Liver (tissue), 9 donors: ENCODE measurements around the gene WIZ. TPM values are rescaled to one million over a fixed set of nuclear protein-coding genes. Genes with fewer than 3 reads are reported as not detected.
"Not testable (repeated sequence)": the region's sequence is repeated elsewhere in the genome, so short reads cannot be mapped to it uniquely, and the experiment has no call there.

ENCODE experiments used
- DNase-seq: peaks from one replicate; pipeline ENCODE4 v3.0.0-alpha.2; 2017; ENCODE audit warnings: low spot score
- H3K27ac ChIP-seq, 2 donors: one replicate each; pipeline ENCODE4 v1.7.0; 2013; ENCODE audit warnings: inconsistent platforms in 2 of 2, low read length in 2 of 2, control low read depth in 1 of 2, low read depth in 1 of 2, mild to moderate bottlenecking in 1 of 2
- H3K27me3 ChIP-seq, 4 donors: one replicate each; pipeline versions ENCODE4 v1.6.1 to v1.7.0; 2013; ENCODE audit warnings: low read length in 3 of 4, inconsistent platforms in 1 of 4, mild to moderate bottlenecking in 1 of 4, moderate library complexity in 1 of 4; ENCODE audit not compliant: control insufficient read depth in 4 of 4, insufficient read depth in 4 of 4
- H3K36me3 ChIP-seq, 4 donors: one replicate each; pipeline versions ENCODE4 v1.6.1 to v1.7.0; 2013; ENCODE audit warnings: low read length in 3 of 4, mild to moderate bottlenecking in 3 of 4, low read depth in 1 of 4, moderate library complexity in 1 of 4; ENCODE audit not compliant: control insufficient read depth in 4 of 4, insufficient read depth in 3 of 4
- H3K4me1 ChIP-seq, 4 donors: one replicate each; pipeline versions ENCODE4 v1.6.1 to v1.7.0; 2013; ENCODE audit warnings: low read length in 3 of 4, mild to moderate bottlenecking in 3 of 4, moderate library complexity in 1 of 4; ENCODE audit not compliant: control insufficient read depth in 4 of 4, insufficient read depth in 4 of 4
- H3K4me3 ChIP-seq, 3 donors: one replicate each; pipeline versions ENCODE4 v1.6.1 to v1.7.0; 2013; ENCODE audit warnings: low read length in 3 of 3, control low read depth in 1 of 3, low read depth in 1 of 3, mild to moderate bottlenecking in 1 of 3
- H3K9ac ChIP-seq, 2 donors: one replicate each; pipeline ENCODE4 v1.7.0; 2013; ENCODE audit warnings: low read length in 2 of 2, mild to moderate bottlenecking in 2 of 2, moderate library complexity in 2 of 2, control low read depth in 1 of 2, low read depth in 1 of 2
- H3K9me3 ChIP-seq, 4 donors: one replicate each; pipeline versions ENCODE4 v1.6.1 to v1.7.0; 2013; ENCODE audit warnings: low read length in 3 of 4; ENCODE audit not compliant: control insufficient read depth in 4 of 4
- FOXA1 ChIP-seq: IDR thresholded peaks from 2 replicates; pipeline ENCODE4 v1.6.1; 2016; ENCODE audit warnings: antibody characterized with exemption
- FOXA2 ChIP-seq: IDR thresholded peaks from 2 replicates; pipeline ENCODE4 v1.6.1; 2016; ENCODE audit warnings: antibody characterized with exemption
- GABPA ChIP-seq, 2 donors: IDR thresholded peaks in 1 of 2; conservative IDR thresholded peaks in 1 of 2; 2 replicates each; pipeline ENCODE4 v1.6.1; 2016; ENCODE audit warnings: antibody characterized with exemption in 2 of 2, mild to moderate bottlenecking in 1 of 2, moderate library complexity in 1 of 2
- HNF4A ChIP-seq, 2 donors: conservative IDR thresholded peaks; 2 replicates each; pipeline ENCODE4 v1.6.1; 2016; ENCODE audit warnings: antibody characterized with exemption in 2 of 2, mild to moderate bottlenecking in 2 of 2
- HNF4G ChIP-seq: IDR thresholded peaks from 2 replicates; pipeline ENCODE4 v1.6.1; 2016; ENCODE audit warnings: antibody characterized with exemption
- JUND ChIP-seq, 2 donors: IDR thresholded peaks; 2 replicates each; pipeline ENCODE4 v1.6.1; 2016; ENCODE audit warnings: antibody characterized with exemption in 2 of 2
- NR2F2 ChIP-seq: IDR thresholded peaks from 2 replicates; pipeline ENCODE4 v1.6.1; 2016; ENCODE audit warnings: antibody characterized with exemption
- RAD21 ChIP-seq, 2 donors: IDR thresholded peaks; 2 replicates each; pipeline ENCODE4 v1.6.1; 2016; ENCODE audit warnings: antibody characterized with exemption in 2 of 2, mild to moderate bottlenecking in 2 of 2
- REST ChIP-seq: IDR thresholded peaks from 2 replicates; pipeline ENCODE4 v1.6.1; 2016; ENCODE audit warnings: antibody characterized with exemption, mild to moderate bottlenecking
- RXRA ChIP-seq, 2 donors: IDR thresholded peaks; 2 replicates each; pipeline ENCODE4 v1.6.1; 2017 to 2018; ENCODE audit warnings: antibody characterized with exemption in 2 of 2, mild to moderate bottlenecking in 1 of 2
- TAF1 ChIP-seq: conservative IDR thresholded peaks from 2 replicates; pipeline ENCODE4 v1.6.1; 2016; ENCODE audit warnings: antibody characterized with exemption, mild to moderate bottlenecking
- ZBTB33 ChIP-seq: IDR thresholded peaks from 2 replicates; pipeline ENCODE4 v1.6.1; 2016; ENCODE audit warnings: antibody characterized with exemption
- WGBS: extraction: QIAGEN DNeasy Blood & Tissue Kit; methylation state at CpG from one replicate; pipeline ENCODE4 v1.1.7; 2013; 5-methylcytosine and 5-hydroxymethylcytosine counted together
- polyA plus RNA-seq, 2 donors: library from polyadenylated mRNA; stranded (reverse) in 1 of 2; unstranded in 1 of 2; fragments of 200-250 nt in 1 of 2; fragments of >200 nt in 1 of 2; fragmentation: Nextera tagmentation in 1 of 2; extraction: Ambion mirVana in 1 of 2; gene quantifications; one replicate each; pipeline versions ENCODE4 v1.2.1 to v1.2.3, GENCODE V29; 2013 to 2015
- total RNA-seq, 2 donors: library from RNA; depleted of rRNA; stranded (reverse); fragments of >200 nt; gene quantifications; one replicate each; pipeline ENCODE4 v1.2.3, GENCODE V29; 2014
- TF ChIP-seq, protein P1 (sequence below): fragments of 150-350 bp; IDR thresholded peaks from 2 replicates; pipeline ENCODE4 v1.5.1; 2017; ENCODE audit warnings: improper control_type of control experiment, low read depth, low read length; ENCODE audit not compliant: missing input control
- TF ChIP-seq, protein P2 (sequence below): IDR thresholded peaks from 2 replicates; pipeline ENCODE4 v1.6.1; 2016; ENCODE audit warnings: antibody characterized with exemption
- donor health status: healthy.
- donor health status: healthy.
- donor health status: healthy.
- donor health status: healthy.
- donor health status: healthy.

WIZ gene
- total and polyA plus RNA-seq, 4 donors = 3.8 to 12.7 (median 8.6) TPM

- TF ChIP-seq TAF1 = no peak
- TF ChIP-seq ZBTB33 = no peak
- no peak for TF ChIP-seq HNF4A (conservative IDR thresholded peaks at IDR 0.05)
- no peak for TF ChIP-seq RAD21 (IDR thresholded peaks at IDR 0.05)
- no peak for TF ChIP-seq NR2F2
These were observed 25.4 kb upstream of the WIZ start (continued) for GRCh38 chr19:15475169-15475568.

DNA sequence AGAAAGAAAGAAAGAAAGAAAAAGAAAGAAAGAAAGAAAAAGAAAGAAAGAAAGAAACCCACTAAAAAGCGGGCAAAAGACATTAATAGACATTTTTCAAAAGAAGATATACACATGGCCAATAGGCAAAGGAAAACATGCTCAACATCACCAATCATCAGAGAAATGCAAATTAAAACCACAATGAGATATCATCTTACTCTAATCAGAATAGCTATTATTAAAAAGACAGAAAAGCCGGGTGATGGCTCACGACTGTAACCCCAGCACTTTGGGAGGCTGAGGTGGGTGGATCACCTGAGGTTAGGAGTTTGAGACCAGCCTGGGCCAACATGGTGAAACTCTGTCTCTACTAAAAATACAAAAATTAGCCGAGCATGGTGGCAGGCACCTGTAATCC lies 24.1 kb upstream of the WIZ start:
- 82% methylated on average over 4 of the region's 4 CpGs for WGBS
- H3K9me3 ChIP-seq, H3K36me3 ChIP-seq, DNase-seq, H3K4me3 ChIP-seq, H3K27me3 ChIP-seq, H3K27ac ChIP-seq, H3K9ac ChIP-seq: not testable (repeated sequence)
- H3K4me1 ChIP-seq = peaks cover 9 to 47% (median 35%) of the 10 kb centered on the region in 4 donors

DNA sequence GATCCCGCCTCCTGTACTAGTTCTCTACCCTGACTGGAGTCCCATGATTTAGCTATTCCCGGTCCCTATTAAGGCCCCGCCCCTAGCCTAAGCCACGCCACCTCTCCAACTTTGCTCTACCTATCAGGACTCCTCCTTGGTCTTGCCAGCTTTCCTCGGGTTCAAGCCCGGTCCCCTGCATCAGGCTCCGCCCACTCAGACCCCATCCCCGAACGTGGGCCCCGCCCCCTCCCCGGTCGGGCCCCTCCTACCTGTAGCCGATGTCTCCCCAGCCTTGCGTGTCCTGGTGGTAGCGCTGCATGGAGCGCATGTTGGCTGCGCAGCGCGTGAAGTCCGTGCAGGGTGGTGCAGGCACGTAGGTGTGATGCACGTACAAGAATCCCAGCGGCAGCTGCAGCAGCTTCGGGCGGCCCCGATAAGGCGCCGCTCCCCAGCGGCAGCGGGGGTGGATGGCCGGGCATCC lies 21.9 kb upstream of the WIZ start:
- peaks cover 12 to 38% (median 33%) of the 10 kb centered on the region in 4 donors for H3K4me1 ChIP-seq
- WGBS = 75% methylated on average over 31 of the region's 31 CpGs
- DNase-seq = no peak
- no peak overlapping the region for H3K4me3 ChIP-seq
- H3K9me3 ChIP-seq = no peaks in the 10 kb centered on the region
- TF ChIP-seq RXRA (IDR thresholded peaks at IDR 0.05) (no peak), FOXA2 (no peak), NR2F2 (no peak), TAF1 (no peak), FOXA1 (no peak), REST (no peak), ZBTB33 (no peak), HNF4G (no peak), HNF4A (conservative IDR thresholded peaks at IDR 0.05) (no peak), GABPA (IDR thresholded peaks at IDR 0.05 in 1 of 2, conservative IDR thresholded peaks at IDR 0.05 in 1 of 2) (no peak), JUND (IDR thresholded peaks at IDR 0.05) (no peak)
- TF ChIP-seq, protein P1, sequence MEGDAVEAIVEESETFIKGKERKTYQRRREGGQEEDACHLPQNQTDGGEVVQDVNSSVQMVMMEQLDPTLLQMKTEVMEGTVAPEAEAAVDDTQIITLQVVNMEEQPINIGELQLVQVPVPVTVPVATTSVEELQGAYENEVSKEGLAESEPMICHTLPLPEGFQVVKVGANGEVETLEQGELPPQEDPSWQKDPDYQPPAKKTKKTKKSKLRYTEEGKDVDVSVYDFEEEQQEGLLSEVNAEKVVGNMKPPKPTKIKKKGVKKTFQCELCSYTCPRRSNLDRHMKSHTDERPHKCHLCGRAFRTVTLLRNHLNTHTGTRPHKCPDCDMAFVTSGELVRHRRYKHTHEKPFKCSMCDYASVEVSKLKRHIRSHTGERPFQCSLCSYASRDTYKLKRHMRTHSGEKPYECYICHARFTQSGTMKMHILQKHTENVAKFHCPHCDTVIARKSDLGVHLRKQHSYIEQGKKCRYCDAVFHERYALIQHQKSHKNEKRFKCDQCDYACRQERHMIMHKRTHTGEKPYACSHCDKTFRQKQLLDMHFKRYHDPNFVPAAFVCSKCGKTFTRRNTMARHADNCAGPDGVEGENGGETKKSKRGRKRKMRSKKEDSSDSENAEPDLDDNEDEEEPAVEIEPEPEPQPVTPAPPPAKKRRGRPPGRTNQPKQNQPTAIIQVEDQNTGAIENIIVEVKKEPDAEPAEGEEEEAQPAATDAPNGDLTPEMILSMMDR = no peak
- TF ChIP-seq, protein P2, sequence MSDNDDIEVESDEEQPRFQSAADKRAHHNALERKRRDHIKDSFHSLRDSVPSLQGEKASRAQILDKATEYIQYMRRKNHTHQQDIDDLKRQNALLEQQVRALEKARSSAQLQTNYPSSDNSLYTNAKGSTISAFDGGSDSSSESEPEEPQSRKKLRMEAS = no peak
- H3K9ac ChIP-seq = no peak overlapping the region
- no peak overlapping the region for H3K27ac ChIP-seq
- H3K36me3 ChIP-seq = peaks cover 0 to 6% (median 3%) of the 10 kb centered on the region in 4 donors
- H3K27me3 ChIP-seq = no peaks in the 10 kb centered on the region
